ENCODE data around the gene PHKG2. TPM values are rescaled to one million over a fixed set of nuclear protein-coding genes. Genes with fewer than 3 reads are reported as not detected.

Gene PHKG2
- total RNA-seq, 1 donor from 2014 or later: 23.6 TPM

- no peak for TF ChIP-seq CTCF (IDR thresholded peaks at IDR 0.05; ENCODE audit: insufficient read depth, low read length, poor library complexity, severe bottlenecking)
- no peak for DNase-seq (ENCODE audit: low read depth)
- H3K36me3 ChIP-seq (ENCODE audit: control insufficient read depth, insufficient read depth, low read length): no peaks in the 10 kb centered on the region
- H3K27me3 ChIP-seq (ENCODE audit: control insufficient read depth, insufficient read depth, low read length): no peaks in the 10 kb centered on the region
- H3K4me3 ChIP-seq (ENCODE audit: low read depth, low read length): no peak overlapping the region
Observed at GRCh38 chr16:30782486-30783279, 34.5 kb downstream of the PHKG2 start.

GRCh38 chr16:30783280-30784109 lies 35.3 kb downstream of the PHKG2 start:
- no peaks in the 10 kb centered on the region for H3K36me3 ChIP-seq (ENCODE audit: control insufficient read depth, insufficient read depth, low read length)
- no peak overlapping the region for H3K4me3 ChIP-seq (ENCODE audit: low read depth, low read length)
- TF ChIP-seq CTCF (IDR thresholded peaks at IDR 0.05; ENCODE audit: insufficient read depth, low read length, poor library complexity, severe bottlenecking): no peak
- H3K27me3 ChIP-seq (ENCODE audit: control insufficient read depth, insufficient read depth, low read length): no peaks in the 10 kb centered on the region
- no peak for DNase-seq (ENCODE audit: low read depth)

- no peaks in the 10 kb centered on the region for H3K27me3 ChIP-seq (ENCODE audit: control insufficient read depth, insufficient read depth, low read length)
- H3K4me3 ChIP-seq (ENCODE audit: low read depth, low read length): no peak overlapping the region
- H3K36me3 ChIP-seq (ENCODE audit: control insufficient read depth, insufficient read depth, low read length): no peaks in the 10 kb centered on the region
- TF ChIP-seq CTCF (IDR thresholded peaks at IDR 0.05; ENCODE audit: insufficient read depth, low read length, poor library complexity, severe bottlenecking): no peak
- no peak for DNase-seq (ENCODE audit: low read depth)
Observed at GRCh38 chr16:30784215-30784614, 36.0 kb downstream of the PHKG2 start.

- Histone ChIP-seq H3K4me3 (ENCODE audit: low read depth, low read length) (peak overlapping the region; percentile 99), H3K27me3 (ENCODE audit: control insufficient read depth, insufficient read depth, low read length) (no peaks in the 10 kb centered on the region), H3K36me3 (ENCODE audit: control insufficient read depth, insufficient read depth, low read length) (no peaks in the 10 kb centered on the region)
- TF ChIP-seq CTCF (IDR thresholded peaks at IDR 0.05; ENCODE audit: insufficient read depth, low read length, poor library complexity, severe bottlenecking): no peak
- DNase-seq (ENCODE audit: low read depth): no peak
Observed at GRCh38 chr16:30785126-30786106, 37.2 kb downstream of the PHKG2 start.

- H3K36me3 ChIP-seq (ENCODE audit: control insufficient read depth, insufficient read depth, low read length): no peaks in the 10 kb centered on the region
- no peaks in the 10 kb centered on the region for H3K27me3 ChIP-seq (ENCODE audit: control insufficient read depth, insufficient read depth, low read length)
- no peak for TF ChIP-seq CTCF (IDR thresholded peaks at IDR 0.05; ENCODE audit: insufficient read depth, low read length, poor library complexity, severe bottlenecking)
- peak overlapping the region; percentile 99 for H3K4me3 ChIP-seq (ENCODE audit: low read depth, low read length)
- DNase-seq (ENCODE audit: low read depth): no peak
Observed at GRCh38 chr16:30786115-30786935, 38.1 kb downstream of the PHKG2 start.
